GM21367 (cell line): ENCODE results near the gene HMX3.

ENCODE experiments used
- ATAC-seq: cut with Tn5 transposase; IDR thresholded peaks from one replicate; pipeline ENCODE4 v1.9.1; 2021; ENCODE audit not compliant: unreplicated experiment

Gene HMX3

DNA sequence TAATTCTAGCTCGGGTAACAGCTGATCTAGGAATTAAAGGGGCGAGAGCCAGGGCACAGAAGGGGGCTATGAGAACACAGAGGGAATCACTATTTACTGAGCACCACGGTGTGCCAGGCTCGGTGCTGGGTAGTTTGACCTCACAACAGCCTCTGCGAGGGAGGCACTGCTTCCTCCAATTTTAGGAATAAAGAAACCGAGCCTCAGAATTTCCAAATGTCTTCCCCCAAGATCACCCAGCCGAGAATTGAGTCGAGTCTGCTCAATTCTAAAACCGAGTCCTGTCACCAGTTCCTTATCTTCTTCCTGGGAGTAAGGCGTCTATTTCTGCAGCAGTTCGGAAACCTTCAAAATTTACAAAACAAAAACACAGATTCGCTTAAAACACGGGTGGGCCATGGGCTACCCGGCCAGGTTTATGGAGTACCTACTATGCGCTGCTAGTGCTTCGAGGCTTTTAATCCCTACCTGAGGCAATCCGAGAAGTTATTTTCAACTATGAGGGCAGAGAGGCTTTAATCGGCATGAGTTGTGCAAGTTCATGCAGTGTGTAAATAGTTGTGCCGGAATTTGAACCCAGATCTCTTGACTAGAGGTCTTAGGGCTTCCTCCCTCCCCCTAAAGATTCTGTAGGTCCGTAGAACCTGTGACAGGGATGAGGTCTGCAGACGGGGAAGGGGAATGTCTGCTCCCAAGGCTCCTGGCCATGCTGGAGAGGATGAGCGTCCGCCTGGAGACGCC, 11.3 kb downstream of the HMX3 start:
- ATAC-seq, result no peak

- ATAC-seq, result no peak
These were observed 12.1 kb downstream of the HMX3 start, which contains the start of gene HMX2 for GRCh38 chr10:123147635-123148413. Gene HMX2 (plus strand): TSS chr10:123148136. CDS start chr10:123148379, 243 bp downstream.

DNA sequence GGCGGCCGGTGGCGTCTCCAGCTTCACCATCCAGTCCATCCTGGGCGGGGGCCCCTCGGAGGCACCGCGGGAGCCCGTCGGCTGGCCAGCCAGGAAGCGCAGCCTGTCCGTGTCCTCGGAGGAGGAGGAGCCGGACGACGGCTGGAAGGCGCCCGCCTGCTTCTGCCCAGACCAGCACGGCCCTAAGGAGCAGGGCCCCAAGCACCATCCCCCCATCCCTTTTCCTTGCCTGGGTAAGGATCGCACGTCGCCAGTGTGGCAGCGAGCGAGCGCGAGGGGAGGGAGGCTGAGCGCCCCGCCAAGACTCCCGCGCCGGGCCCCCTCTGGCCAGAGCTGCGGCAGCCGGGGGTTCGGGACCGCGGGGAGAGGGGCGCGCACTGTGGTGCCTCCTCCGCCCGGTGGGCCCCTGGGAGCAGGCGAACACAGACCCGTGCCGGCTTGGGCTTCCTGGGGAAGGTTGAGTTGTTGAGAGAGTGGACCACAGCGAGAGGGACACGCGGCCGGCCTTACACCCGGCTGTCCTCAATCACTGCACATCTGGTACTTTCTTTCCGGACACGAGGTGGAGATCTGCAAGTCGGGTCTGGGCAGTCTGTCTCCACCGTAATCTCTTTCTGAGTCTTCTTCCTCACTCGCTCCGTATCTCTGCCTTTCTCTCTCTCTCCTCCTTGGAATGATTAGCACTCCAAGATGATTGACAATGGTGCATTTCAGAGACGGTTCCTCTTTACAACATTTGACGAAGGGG, 12.8 kb downstream of the HMX3 start:
- ATAC-seq, result no peak

DNA sequence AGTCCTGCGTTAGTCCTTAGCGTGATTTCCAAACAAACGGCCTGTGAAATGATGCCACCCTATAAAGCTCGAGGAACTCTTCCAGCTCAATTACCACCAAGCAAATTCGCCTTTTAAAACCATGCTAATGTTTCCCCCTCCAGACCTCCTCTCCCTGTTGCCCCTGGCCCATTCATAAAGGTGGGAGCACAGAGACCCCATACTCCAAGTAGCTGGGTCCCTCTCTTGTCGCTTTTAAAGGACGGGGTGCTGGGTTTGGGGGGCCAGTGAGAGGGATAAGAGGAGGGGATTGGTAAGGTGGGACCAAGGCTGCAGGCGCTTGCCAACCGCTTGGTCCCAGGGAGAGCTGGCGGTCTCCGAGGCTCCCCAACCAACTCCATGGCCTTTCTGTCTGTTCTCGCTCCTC, 13.4 kb downstream of the HMX3 start:
- no peak for ATAC-seq

- no peak for ATAC-seq
These were observed 13.9 kb downstream of the HMX3 start for GRCh38 chr10:123149568-123150270.

- no peak for ATAC-seq
These were observed 14.7 kb downstream of the HMX3 start for GRCh38 chr10:123150271-123150985.

DNA sequence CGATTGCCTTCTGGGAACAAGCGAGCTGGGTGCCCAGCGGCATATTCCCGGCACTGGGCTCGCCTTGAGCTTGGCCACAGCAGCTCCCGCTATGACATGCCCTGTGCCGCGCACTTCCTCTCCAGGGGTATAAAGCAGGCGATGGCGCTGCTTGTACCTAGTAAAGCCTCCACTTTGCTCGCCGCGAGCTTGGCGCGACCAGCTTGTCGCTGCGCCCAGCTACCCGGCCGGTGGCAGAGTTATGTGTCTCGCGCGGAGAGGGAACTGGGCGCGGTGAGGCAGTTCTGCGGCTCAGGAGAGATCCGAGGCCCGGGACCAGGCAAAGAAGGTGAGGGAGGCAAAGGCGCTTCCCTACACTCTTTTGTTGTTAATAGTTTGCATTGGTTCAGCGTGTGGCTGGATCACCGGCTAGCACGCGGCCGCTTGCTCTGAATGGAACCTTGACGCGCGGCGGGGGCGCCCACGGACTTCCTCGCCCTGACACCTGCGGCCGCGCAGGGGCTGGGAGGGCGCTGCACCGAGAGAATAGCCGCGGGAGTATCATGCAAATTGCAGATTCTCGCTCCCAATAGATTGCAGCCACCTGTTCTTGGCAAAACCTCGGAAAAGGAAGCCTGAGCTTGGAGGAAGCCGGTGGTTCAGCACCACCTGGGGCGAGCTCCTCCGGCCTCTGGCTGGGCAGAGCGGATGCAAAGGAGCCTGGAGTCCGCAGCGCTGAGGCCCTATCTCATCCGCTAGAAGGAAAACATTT, 15.4 kb downstream of the HMX3 start:
- no peak for ATAC-seq

- ATAC-seq, result no peak
These were observed 16.0 kb downstream of the HMX3 start for GRCh38 chr10:123151737-123152135.

- no peak for ATAC-seq
These were observed 17.8 kb downstream of the HMX3 start for GRCh38 chr10:123153486-123154091.

DNA sequence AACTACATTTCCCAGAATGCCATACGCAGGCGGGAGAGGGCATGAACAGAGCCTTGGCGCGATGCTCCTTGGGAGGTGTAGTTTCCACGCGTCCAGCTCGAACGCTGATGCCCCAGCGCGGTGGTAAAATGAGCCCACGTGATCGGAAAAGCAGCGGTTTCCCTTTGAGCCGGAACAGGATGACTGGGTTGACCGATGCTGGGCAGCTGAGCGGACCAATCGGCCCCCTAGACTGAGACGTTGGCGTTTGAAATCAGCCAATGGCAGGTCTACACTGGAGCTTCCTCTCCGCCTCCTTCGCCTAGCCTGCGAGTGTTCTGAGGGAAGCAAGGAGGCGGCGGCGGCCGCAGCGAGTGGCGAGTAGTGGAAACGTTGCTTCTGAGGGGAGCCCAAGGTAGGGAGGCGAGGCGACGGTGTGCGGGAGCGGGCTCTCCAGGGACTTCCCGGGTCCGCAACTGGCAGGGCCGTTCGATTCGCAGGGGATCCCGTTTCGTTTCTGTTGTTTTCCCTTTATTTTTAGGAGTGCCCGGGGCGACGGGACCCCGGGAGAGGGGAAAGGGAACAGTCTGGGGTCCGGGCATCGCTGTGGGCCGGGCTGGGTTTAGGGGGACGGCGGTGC, 18.4 kb downstream of the HMX3 start, which contains the start of gene BUB3:
BUB3 (plus strand) TSS at position 311 of the 619 bp plus-strand sequence. CDS start 516 bp downstream, outside the sequence.
- peak; percentile 89 for ATAC-seq

DNA sequence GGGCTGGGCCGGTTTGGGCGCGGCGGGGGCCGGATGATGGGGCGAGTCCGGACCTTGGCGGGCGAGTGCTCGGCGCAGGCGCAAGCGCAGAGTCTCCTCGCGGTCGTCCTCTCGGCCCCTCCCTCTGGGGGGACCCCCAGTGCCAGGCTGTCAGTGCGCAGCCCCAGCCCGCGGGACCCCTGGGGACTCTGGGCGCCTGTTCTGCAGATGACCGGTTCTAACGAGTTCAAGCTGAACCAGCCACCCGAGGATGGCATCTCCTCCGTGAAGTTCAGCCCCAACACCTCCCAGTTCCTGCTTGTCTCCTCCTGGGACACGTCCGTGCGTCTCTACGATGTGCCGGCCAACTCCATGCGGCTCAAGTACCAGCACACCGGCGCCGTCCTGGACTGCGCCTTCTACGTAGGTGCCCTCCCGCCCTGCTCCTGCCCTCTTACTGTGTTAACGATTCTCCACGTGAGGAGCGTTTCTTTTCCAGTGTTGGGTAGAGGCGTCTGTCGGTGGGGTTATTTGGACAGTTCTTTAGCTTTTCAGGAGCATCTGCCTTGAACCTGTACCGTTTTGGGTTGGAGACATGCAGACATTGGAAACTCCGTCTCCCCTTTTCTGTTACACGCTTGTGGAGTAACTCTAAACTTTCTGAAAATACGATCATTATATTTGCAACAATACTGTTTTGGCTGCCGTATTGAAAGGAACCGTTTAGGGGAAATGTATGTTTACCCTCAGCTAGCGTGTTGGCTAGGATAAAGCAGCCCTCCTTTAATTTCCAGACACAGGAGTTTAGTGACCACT, 19.1 kb downstream of the HMX3 start:
- peak; percentile 37 for ATAC-seq

DNA sequence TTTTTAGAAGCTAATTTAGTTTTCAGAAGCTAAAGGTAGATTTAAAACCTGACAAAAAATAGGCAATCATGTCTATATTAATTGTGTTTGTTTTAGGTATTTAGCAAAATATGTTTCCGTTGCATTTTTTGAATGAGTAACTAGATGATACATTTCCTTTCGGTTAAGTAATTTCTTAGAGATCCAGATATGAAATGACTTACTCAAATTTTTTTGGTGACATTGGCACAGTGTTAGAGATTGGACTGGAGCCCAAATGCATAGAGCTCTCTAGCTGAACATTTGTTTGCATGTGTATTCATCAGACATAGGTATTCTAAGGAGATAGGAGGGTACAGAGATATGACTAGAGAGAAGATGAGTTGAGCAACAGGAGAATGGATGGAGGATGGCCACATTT, 20.3 kb downstream of the HMX3 start:
- ATAC-seq, result no peak

- no peak for ATAC-seq
These were observed 21.4 kb downstream of the HMX3 start for GRCh38 chr10:123157210-123157609.

- ATAC-seq, result no peak
These were observed 22.9 kb downstream of the HMX3 start for GRCh38 chr10:123158682-123159081.

DNA sequence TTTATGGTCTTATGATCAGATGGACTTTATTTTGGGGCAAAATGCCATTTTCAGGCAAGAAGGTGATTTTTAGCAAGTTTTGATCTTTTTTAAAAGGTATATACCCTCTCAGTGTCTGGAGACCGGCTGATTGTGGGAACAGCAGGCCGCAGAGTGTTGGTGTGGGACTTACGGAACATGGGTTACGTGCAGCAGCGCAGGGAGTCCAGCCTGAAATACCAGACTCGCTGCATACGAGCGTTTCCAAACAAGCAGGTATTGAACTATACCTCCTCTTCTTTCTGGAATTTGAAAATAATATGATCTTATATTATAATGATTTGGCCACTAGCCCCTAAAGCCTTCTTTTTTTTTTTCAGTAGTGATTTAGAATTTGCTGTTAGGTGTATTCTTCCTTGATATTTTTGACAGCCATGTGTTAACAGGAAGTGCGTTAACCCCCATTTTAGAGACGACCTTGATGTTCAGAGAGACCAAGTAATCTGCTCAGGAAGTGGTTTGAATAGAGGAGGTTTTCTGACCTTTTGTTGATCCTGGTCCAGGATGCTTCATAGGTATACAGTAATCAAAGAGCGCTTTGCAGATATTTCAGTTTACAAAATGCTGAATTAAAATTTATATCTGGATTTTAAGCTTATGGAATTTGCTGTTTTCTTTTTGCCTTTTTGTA, 24.7 kb downstream of the HMX3 start:
- no peak for ATAC-seq

DNA sequence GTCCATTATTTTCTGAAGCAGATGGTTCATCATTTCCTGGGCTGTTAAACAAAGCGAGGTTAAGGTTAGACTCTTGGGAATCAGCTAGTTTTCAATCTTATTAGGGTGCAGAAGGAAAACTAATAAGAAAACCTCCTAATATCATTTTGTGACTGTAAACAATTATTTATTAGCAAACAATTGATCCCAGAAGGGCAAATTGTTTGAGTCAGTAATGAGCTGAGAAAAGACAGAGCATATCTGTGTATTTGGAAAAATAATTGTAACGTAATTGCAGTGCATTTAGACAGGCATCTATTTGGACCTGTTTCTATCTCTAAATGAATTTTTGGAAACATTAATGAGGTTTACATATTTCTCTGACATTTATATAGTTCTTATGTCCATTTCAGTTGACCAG, 28.5 kb downstream of the HMX3 start:
- no peak for ATAC-seq

DNA sequence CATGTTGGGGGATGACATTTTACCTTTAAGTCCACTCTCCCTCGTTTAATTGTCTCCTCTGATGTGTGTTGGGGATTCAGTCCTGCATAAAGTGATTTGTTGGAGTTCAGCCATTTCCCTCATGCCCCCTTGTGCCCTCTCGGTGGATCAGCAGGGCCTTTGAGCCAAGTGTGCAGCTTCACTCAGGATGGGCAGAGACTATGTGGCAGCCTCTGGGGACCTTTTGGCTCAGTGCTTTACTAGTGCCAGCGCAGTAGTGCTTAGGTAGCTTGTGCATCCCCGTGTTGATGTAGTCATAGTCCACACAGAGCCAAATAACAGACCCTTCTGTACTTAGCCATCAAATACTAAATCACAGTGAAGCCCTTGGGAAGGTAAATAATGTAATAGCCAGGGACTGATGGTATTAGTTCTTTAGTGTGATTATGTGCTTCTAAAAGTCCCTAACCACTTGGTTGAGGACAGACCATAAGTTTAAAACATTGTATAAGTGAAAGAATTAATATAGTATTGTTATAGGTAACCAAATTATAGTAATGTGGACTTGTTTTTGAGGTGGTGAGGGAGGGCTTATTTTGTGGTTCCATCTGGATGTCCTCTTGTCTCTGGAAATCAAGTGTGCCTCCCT, 29.8 kb downstream of the HMX3 start:
- ATAC-seq, result no peak
